Activated T-helper 17 cell treated with anti-CD3 and anti-CD28 coated beads, Interleukin-2, amount 50 U/mL, for 72 hours (primary cell): ENCODE data around the gene AUTS2. TPM values are rescaled to one million over a fixed set of nuclear protein-coding genes. Genes with fewer than 3 reads are reported as not detected.

Experiments
- ATAC-seq: fragments of 150-1000 bp; cut with Tn5 transposase; replicated peaks from 2 replicates; pipeline ENCODE4 v1.10.0; 2021; ENCODE audit warnings: mild to moderate bottlenecking, moderate library complexity
- H3K27ac Mint-ChIP-seq: one replicate; pipeline ENCODE4 v1.8.0; 2022; ENCODE audit warnings: mixed read lengths
- H3K27me3 Mint-ChIP-seq: one replicate; pipeline ENCODE4 v1.8.0; 2022; ENCODE audit warnings: mixed read lengths
- H3K36me3 Mint-ChIP-seq: one replicate; pipeline ENCODE4 v1.8.0; 2022; ENCODE audit warnings: low read depth, mild to moderate bottlenecking, mixed read lengths
- H3K4me1 Mint-ChIP-seq: one replicate; pipeline ENCODE4 v1.8.0; 2022; ENCODE audit warnings: mixed read lengths
- H3K4me3 Mint-ChIP-seq: one replicate; pipeline ENCODE4 v1.8.0; 2022; ENCODE audit warnings: mild to moderate bottlenecking, mixed read lengths
- H3K9me3 Mint-ChIP-seq: one replicate; pipeline ENCODE4 v1.8.0; 2022; ENCODE audit warnings: mixed read lengths
- total RNA-seq, 2 donors: library from RNA; stranded (reverse); gene quantifications; one replicate each; pipeline ENCODE4 v1.2.3, GENCODE V29; 2022

Gene AUTS2
- total RNA-seq, 2 donors from 2014 or later, result 20.1 to 39.9 TPM

DNA sequence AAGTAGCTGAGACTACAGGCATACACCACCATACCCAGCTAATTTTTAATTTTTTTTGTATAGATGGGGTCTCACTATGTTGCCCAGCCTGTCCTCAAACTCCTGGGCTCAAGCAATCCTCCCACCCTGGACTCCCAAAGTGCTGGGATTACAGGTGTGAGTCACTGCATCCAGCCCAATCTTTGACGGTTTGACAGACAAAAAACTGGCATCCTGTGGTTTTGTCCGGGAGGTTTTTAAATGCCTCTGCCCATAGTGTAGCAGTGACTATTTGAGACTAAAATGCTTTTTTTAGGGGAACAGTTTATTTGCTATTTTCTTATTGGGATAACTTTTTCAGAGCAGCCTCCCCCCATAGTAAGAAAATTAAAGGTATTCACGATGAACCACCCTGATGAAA is 1010.0 kb downstream of the AUTS2 start:
- ATAC-seq, result no peak
- no peak overlapping the region for H3K27ac Mint-ChIP-seq
- peaks cover 4% of the 10 kb centered on the region for H3K27me3 Mint-ChIP-seq
- H3K4me1 Mint-ChIP-seq, result no peaks in the 10 kb centered on the region
- no peak overlapping the region for H3K4me3 Mint-ChIP-seq
- peaks cover 9% of the 10 kb centered on the region for H3K9me3 Mint-ChIP-seq
- no peaks in the 10 kb centered on the region for H3K36me3 Mint-ChIP-seq

DNA sequence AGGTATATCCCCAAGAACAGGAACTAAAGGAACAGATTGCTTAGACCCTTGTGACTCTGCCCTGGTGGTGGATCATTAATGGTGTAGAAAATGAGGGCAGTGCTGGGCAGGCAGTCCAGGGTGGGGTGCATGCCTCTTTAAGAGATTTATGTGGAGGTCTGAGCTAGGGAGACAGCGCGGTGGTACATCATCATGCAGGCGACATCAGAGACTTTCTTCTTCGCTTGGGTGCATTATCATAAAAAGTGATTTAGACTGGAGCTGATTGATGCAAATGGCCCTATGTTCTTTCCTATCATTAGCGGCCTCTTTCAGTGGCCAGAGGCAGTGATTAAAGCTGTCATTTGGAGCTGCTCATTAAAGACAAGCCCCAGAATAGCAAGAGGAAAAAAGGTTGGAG is 1014.5 kb downstream of the AUTS2 start:
- Mint-ChIP-seq H3K36me3 (no peaks in the 10 kb centered on the region), H3K4me1 (no peaks in the 10 kb centered on the region), H3K27ac (no peak overlapping the region), H3K27me3 (no peaks in the 10 kb centered on the region), H3K9me3 (peaks cover 5% of the 10 kb centered on the region), H3K4me3 (no peak overlapping the region)
- no peak for ATAC-seq

DNA sequence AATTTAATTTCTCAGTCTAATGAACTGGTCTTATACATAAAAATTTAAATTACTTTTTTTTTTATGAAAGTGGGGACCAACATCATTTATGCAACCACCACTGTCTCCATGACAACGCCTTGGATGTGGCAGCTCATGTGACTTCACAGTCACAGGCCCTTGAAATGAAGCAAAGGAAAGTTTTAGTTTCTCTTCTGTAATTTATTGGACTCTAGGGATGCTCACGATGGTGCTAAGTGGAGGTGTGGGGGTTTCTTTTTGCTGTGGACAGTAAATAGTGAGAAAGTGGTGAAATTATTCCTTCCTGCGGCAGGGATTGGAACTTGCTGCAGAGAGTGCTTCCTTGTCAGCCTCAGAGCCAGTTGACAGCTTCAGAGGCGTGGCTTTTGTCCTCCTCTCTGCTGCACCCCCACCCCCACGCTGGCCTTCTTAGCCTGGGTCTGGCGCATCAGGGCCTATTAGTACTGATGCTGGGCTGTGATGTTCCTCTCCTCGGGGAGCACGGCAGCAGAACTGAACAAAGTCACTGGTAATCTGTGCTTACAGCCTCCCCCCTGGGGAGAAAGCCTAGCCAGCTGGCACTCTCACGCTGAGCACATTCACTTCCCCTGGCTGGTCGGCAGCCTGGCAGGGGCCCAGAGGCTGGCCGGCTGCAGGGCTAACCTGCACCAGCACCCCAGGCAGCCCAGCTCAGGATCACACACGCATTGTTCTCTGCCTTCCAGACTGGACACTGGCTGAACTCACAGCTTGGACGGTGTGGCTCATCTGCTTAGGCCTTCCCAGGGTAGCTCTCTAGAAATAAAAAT is 1016.2 kb downstream of the AUTS2 start:
- H3K4me3 Mint-ChIP-seq, result no peak overlapping the region
- no peaks in the 10 kb centered on the region for H3K4me1 Mint-ChIP-seq
- no peak overlapping the region for H3K27ac Mint-ChIP-seq
- peaks cover 5% of the 10 kb centered on the region for H3K9me3 Mint-ChIP-seq
- H3K27me3 Mint-ChIP-seq, result no peaks in the 10 kb centered on the region
- ATAC-seq, result no peak
- no peaks in the 10 kb centered on the region for H3K36me3 Mint-ChIP-seq

DNA sequence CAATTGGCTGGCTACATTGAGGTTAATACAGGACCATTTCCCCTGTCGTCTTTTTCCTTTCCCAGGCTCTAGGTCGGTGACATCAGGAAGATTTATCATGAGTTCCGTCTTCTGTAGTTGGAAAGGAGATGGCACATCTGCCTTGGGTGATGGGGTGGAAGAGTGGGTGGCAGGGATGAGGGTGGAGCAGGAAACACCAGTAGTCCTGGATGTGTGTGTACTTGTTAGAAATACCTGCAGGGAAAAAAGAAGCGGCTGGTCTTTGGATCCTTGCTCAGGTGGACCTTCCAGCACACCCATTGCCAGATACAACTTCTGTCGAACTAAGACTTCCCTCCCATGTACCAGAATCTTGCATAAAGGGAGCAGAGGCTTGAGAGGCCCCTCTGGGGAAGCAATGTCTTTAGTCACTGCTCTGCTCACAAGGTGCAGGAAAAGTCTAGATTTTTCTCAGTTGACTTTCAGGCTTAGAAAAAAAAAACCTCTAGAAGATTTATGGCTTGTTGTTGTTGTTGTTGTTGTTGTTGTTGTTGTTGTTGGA is 1016.9 kb downstream of the AUTS2 start:
- Mint-ChIP-seq H3K4me1 (no peaks in the 10 kb centered on the region), H3K36me3 (no peaks in the 10 kb centered on the region), H3K9me3 (peaks cover 5% of the 10 kb centered on the region), H3K27ac (no peak overlapping the region), H3K4me3 (no peak overlapping the region), H3K27me3 (no peaks in the 10 kb centered on the region)
- no peak for ATAC-seq

DNA sequence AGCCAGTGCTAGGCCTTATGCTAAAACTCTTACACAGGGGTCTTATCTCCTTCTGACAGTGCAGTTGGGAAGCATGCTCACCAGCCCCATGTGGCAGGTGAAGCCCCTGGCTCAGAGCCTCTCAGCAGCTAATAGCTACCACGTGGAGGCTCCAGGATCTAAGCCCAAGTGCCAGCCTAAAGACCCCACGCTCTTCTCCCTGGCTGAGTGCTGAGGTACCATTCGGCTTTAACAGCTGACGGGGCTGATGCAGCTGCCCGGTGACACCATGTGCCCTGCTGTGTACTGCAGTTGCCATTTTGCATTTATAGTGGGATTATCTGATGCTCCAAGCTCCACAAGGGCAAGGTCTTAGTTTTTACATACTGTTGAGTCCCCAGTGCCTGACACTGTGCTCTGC is 1017.9 kb downstream of the AUTS2 start:
- no peaks in the 10 kb centered on the region for H3K27me3 Mint-ChIP-seq
- H3K27ac Mint-ChIP-seq, result no peak overlapping the region
- no peak overlapping the region for H3K4me3 Mint-ChIP-seq
- no peaks in the 10 kb centered on the region for H3K4me1 Mint-ChIP-seq
- no peak for ATAC-seq
- peaks cover 5% of the 10 kb centered on the region for H3K9me3 Mint-ChIP-seq
- no peaks in the 10 kb centered on the region for H3K36me3 Mint-ChIP-seq

DNA sequence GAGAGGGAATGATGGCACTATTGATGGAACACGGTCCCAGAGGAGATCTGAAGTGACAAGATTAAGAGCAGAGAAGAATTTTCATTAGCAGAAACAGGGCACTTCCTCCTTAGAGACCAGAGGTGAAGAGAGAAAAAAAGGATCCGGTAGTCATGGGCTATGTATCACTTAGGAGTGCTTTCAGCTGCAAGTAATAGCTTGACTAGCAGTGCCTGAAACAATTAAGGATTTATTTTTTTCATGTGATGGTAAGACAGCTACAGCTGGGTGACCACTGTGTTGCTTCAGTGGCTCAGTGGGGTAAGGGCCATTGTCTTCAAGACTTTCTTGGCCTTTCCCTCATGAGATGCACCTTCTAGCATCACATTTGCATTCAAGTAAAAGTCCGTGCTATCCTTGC is 1018.5 kb downstream of the AUTS2 start:
- ATAC-seq, result no peak
- no peak overlapping the region for H3K27ac Mint-ChIP-seq
- H3K36me3 Mint-ChIP-seq, result no peaks in the 10 kb centered on the region
- H3K4me3 Mint-ChIP-seq, result no peak overlapping the region
- peaks cover 5% of the 10 kb centered on the region for H3K9me3 Mint-ChIP-seq
- no peaks in the 10 kb centered on the region for H3K4me1 Mint-ChIP-seq
- H3K27me3 Mint-ChIP-seq, result no peaks in the 10 kb centered on the region

DNA sequence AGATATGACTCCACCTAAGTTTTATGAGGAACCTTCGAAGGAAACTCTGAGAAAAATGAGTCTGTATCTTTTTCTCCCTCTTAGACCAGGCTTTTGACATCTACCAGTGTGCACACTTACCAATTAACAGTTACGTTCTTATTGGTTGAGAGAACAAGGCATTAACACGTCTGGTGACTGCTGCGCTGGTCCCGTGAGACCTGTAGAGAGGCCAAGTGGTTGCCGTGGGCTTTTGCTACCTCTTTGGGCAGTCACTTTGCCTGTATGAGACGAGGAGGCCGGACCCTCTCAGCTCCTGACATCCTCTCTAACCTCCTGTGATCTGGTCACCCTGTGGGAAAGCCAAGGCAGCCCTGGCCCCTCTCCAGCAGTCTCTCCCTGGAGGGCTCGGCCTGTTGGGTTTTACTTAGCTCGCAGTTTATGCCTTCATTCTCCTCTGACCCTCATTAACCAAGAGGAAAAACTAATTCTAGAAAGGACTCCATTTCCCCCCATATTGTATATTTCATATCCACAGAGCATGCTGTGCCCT is 1019.8 kb downstream of the AUTS2 start:
- Mint-ChIP-seq H3K27me3 (no peaks in the 10 kb centered on the region), H3K27ac (no peak overlapping the region), H3K4me3 (no peak overlapping the region), H3K9me3 (peaks cover 5% of the 10 kb centered on the region), H3K4me1 (no peaks in the 10 kb centered on the region), H3K36me3 (no peaks in the 10 kb centered on the region)
- ATAC-seq, result no peak

DNA sequence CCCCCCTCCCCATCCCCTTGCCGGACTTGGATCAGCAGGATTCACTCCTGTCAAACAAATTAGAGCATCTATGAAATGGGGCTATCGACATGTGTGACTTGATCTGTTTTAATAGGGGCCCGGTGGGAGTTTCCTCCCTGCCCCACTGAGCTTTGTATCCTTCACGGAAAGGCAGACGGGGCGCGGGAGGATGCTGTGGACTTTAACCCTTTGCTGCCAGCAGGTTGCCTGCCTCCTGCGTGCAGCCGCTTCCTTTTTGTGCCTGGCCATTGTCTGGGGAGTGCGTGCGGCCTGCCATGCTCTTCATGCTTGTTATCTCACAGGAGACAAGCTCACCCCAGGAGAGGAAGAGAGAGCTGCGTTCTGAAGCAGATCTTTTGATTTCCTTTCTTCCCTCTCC is 1020.9 kb downstream of the AUTS2 start:
- Mint-ChIP-seq H3K27ac (no peak overlapping the region), H3K9me3 (no peaks in the 10 kb centered on the region), H3K36me3 (no peaks in the 10 kb centered on the region), H3K4me3 (no peak overlapping the region), H3K27me3 (no peaks in the 10 kb centered on the region), H3K4me1 (no peaks in the 10 kb centered on the region)
- no peak for ATAC-seq

DNA sequence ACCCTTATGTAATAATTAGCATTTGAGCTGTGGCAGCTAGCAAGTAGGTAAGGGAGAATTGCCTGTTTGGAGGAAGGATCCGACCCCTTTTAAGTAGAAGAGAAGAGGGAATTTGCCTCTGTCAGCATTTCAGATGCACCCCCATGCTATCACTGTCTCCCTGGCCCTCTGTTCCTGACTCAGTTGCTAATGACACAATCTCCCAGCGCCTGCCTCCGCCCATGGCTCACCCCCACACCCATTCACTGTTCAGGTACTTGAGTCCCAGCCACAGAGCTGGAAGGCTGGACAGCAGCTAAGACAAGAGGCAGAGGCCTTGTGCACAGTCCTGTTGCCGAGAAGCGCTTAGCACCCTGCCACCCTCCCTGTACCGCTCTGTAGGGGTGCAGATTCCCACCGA is 1021.4 kb downstream of the AUTS2 start:
- no peaks in the 10 kb centered on the region for H3K27me3 Mint-ChIP-seq
- no peaks in the 10 kb centered on the region for H3K4me1 Mint-ChIP-seq
- no peak for ATAC-seq
- no peak overlapping the region for H3K27ac Mint-ChIP-seq
- no peaks in the 10 kb centered on the region for H3K9me3 Mint-ChIP-seq
- H3K36me3 Mint-ChIP-seq, result no peaks in the 10 kb centered on the region
- no peak overlapping the region for H3K4me3 Mint-ChIP-seq

DNA sequence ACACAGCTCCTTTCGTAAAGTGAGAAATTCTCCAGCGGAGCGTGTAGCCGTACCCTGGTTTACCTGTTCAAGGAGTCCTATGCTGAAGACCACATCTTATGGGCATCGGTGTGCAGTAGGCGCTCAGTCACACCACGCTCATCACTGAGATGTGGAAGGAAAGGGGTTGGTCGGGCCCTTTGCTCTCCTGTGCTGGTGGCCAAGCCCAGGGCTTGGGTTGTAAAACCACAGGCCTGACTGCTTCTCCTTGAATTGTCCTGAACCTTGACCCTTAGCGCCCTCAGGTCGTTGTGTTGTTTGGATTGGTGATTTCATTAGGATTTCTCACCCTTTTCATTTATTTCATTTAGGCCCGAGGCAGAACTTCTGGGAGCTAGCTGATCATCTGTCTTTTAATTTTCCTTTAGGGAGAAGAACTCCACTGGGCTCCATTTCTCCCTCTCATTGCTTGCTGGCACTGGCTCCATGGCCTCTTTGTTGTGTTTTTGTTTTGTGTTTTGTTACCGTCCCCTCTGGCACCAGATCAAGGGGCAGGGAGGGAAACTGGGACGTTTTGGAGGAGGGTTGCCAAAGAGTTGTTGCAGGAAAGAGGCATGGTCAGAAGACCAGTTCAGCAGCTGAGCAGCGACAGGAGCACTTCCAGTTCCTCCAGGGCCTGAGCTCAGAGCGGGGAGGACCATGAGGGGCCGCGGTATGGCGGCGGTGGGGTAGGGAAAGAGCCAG is 1022.2 kb downstream of the AUTS2 start:
- Mint-ChIP-seq H3K36me3 (no peaks in the 10 kb centered on the region), H3K27ac (no peak overlapping the region), H3K9me3 (no peaks in the 10 kb centered on the region), H3K4me3 (no peak overlapping the region), H3K4me1 (no peaks in the 10 kb centered on the region), H3K27me3 (no peaks in the 10 kb centered on the region)
- no peak for ATAC-seq

DNA sequence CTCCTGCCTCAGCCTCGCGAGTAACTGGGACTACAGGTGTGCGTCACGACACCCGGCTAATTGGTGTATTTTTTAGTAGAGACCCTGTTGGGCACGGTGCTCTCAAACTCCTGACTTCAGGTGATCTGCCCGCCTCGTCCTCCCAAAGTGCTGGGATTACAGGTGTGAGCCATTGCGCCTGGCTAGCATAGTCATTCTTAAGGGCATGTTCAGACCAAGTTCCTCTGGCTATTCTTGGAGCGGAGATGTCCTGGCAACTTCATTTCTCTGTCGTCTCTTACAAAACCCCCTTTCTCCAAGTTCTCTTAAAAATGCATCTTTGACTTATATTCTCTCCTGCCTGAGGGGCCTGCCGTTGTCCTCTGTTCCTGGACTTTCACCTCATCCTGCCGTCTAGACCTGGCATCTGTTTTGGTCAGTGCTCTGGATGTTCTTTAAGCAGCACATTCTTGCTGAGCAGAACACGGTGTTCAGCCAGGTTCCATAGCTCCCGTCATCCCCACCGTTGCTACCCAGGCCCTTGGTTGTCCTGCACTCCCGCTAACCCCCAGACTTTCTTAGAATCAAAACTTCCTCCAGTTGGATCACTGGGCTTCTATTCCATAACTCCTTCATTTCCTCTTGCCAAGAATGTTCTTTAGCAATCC is 1023.8 kb downstream of the AUTS2 start:
- H3K9me3 Mint-ChIP-seq, result no peaks in the 10 kb centered on the region
- H3K4me1 Mint-ChIP-seq, result no peaks in the 10 kb centered on the region
- no peaks in the 10 kb centered on the region for H3K36me3 Mint-ChIP-seq
- no peaks in the 10 kb centered on the region for H3K27me3 Mint-ChIP-seq
- no peak for ATAC-seq
- no peak overlapping the region for H3K4me3 Mint-ChIP-seq
- H3K27ac Mint-ChIP-seq, result no peak overlapping the region

DNA sequence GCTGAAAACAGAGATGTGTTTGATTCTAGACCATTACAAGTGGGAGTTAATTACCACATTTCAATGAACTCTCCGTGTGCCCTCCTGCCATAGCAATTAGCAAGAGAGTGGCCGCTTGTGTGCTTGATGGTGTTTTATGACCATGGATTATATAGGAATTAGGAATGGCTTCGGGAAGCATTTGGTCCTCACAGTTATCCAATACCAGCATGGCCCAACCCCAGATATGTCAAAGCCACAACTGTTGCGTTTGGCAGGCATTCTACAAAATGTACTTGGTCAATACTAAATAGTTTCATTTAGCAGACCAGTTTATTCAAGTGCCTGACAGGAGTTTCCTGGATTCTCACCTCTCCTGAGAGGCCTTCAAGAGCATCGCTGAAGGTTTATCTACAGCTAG is 1024.7 kb downstream of the AUTS2 start:
- Mint-ChIP-seq H3K27me3 (no peaks in the 10 kb centered on the region), H3K36me3 (no peaks in the 10 kb centered on the region), H3K4me1 (no peaks in the 10 kb centered on the region), H3K27ac (no peak overlapping the region), H3K9me3 (no peaks in the 10 kb centered on the region), H3K4me3 (no peak overlapping the region)
- ATAC-seq, result no peak

DNA sequence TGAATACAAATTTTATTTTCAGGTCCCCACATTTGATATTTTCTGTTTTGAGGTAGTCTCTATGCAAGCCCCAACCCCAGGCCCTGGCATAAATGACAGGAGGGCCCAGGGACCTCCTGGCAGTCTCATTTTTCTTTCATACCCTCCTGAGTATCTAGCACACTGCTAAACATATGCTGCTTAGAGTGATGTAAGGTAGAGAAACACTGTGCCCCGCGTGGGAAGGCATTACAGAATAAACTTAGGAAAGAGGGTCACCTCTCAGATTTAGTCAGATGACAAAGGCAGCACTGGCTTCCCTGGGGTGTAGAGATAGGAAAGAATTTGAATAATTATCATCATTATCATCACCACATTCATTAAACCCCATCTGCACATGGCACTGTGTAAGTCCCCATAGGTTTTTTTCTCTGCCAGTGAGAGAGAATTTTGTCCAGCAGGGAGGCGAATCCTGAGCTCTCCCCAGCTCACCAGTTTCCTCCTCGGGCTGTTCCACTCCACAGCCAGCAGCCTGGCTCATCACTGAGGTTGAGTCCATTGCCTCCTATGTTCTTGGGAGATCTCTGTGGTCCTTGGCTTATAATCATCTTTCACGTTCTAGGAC is 1026.3 kb downstream of the AUTS2 start:
- Mint-ChIP-seq H3K27ac (no peak overlapping the region), H3K9me3 (no peaks in the 10 kb centered on the region), H3K36me3 (no peaks in the 10 kb centered on the region), H3K27me3 (no peaks in the 10 kb centered on the region), H3K4me1 (no peaks in the 10 kb centered on the region), H3K4me3 (no peak overlapping the region)
- no peak for ATAC-seq

DNA sequence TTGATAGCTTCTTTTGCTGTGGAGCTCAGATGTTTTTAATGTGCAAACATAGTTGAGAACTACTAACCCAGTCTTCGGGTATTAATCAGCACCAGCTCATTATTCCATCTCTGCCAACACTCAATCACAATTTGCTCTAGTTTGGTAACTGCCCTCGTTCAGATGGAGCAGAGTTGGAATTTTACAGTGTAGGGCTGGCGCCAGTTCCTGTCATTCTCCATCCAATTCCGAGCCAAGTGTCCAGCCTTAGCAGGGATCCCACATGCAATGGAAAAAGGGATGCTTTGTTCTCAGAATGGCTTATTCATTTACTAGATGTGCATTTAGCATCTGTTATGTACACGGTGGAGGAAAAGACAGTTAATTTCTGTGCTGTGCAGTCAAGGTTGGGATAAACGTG is 1029.2 kb downstream of the AUTS2 start:
- H3K4me1 Mint-ChIP-seq, result no peaks in the 10 kb centered on the region
- H3K9me3 Mint-ChIP-seq, result no peaks in the 10 kb centered on the region
- H3K36me3 Mint-ChIP-seq, result no peaks in the 10 kb centered on the region
- no peak overlapping the region for H3K27ac Mint-ChIP-seq
- ATAC-seq, result no peak
- peaks cover under 1% of the 10 kb centered on the region for H3K27me3 Mint-ChIP-seq
- no peak overlapping the region for H3K4me3 Mint-ChIP-seq
